Non-pigmented ciliary epithelial cell (primary cell): Measurements from ENCODE around the gene SCRT2.

Source experiments
- DNase-seq: peaks from one replicate; pipeline ENCODE4 v3.0.0-alpha.2; 2010; ENCODE audit warnings: low read depth

Gene SCRT2

GRCh38 chr20:634148-634925, 41.3 kb downstream of the SCRT2 start:
- no peak for DNase-seq

GRCh38 chr20:631101-631500, 44.5 kb downstream of the SCRT2 start:
- DNase-seq = no peak

- no peak for DNase-seq
These were observed 49.0 kb downstream of the SCRT2 start for GRCh38 chr20:626579-626978.

GRCh38 chr20:625360-625932, 50.2 kb downstream of the SCRT2 start:
- DNase-seq = no peak

- DNase-seq = no peak
These were observed 51.9 kb downstream of the SCRT2 start for GRCh38 chr20:623704-624103.

- no peak for DNase-seq
These were observed 52.6 kb downstream of the SCRT2 start for GRCh38 chr20:623021-623420.

- no peak for DNase-seq
These were observed 53.4 kb downstream of the SCRT2 start for GRCh38 chr20:622161-622560.

- DNase-seq = no peak
These were observed 54.4 kb downstream of the SCRT2 start for GRCh38 chr20:621125-621756.

- no peak for DNase-seq
These were observed 55.4 kb downstream of the SCRT2 start for GRCh38 chr20:620246-620645.

GRCh38 chr20:618980-619379, 56.6 kb downstream of the SCRT2 start:
- no peak for DNase-seq

- no peak for DNase-seq
These were observed 57.5 kb downstream of the SCRT2 start for GRCh38 chr20:617934-618690.

- DNase-seq = no peak
These were observed 60.1 kb downstream of the SCRT2 start for GRCh38 chr20:615514-615913.

GRCh38 chr20:611843-612185, 63.8 kb downstream of the SCRT2 start:
- no peak for DNase-seq
